Keratinocyte (primary cell): ENCODE measurements around the gene SSX2IP. TPM values are rescaled to one million over a fixed set of nuclear protein-coding genes. Genes with fewer than 3 reads are reported as not detected.

Source experiments
- DNase-seq: peaks from one replicate; pipeline ENCODE4 v3.0.0-alpha.2; 2011; ENCODE audit warnings: low read depth, missing footprints, low spot score
- FAIRE-seq: peaks from 2 replicates; lab custom pipeline; 2011; peaks lifted over from hg19 to GRCh38; lab: Jason Lieb, UNC
- H2AFZ ChIP-seq: 2 replicates; pipeline ENCODE4 v1.6.0; 2012; ENCODE audit warnings: low read length, control low read depth, inconsistent platforms; ENCODE audit not compliant: control insufficient read depth
- H3K27ac ChIP-seq: 2 replicates; pipeline ENCODE4 v1.5.1; 2011; ENCODE audit warnings: low read length; ENCODE audit not compliant: control insufficient read depth, insufficient read depth
- H3K27me3 ChIP-seq: 3 replicates; pipeline ENCODE4 v1.6.0; 2011; ENCODE audit warnings: low read length; ENCODE audit not compliant: control insufficient read depth, insufficient read depth; ENCODE audit errors: extremely low read depth
- H3K36me3 ChIP-seq, 2 experiments: 2 replicates in 1 of 2; 3 replicates in 1 of 2; pipeline ENCODE4 v1.5.1; 2011; ENCODE audit warnings: low read length in 2 of 2, mild to moderate bottlenecking in 1 of 2; ENCODE audit not compliant: control insufficient read depth in 2 of 2, insufficient read depth in 2 of 2; ENCODE audit errors: extremely low read depth in 1 of 2
- H3K4me1 ChIP-seq: 3 replicates; pipeline ENCODE4 v1.5.1; 2011; ENCODE audit warnings: low read length; ENCODE audit not compliant: control insufficient read depth, insufficient read depth; ENCODE audit errors: extremely low read depth
- H3K4me2 ChIP-seq: 3 replicates; pipeline ENCODE4 v1.6.0; 2011; ENCODE audit warnings: low read depth, low read length; ENCODE audit not compliant: control insufficient read depth, insufficient read depth; ENCODE audit errors: extremely low read depth
- H3K4me3 ChIP-seq, 3 experiments: fragments of 200-600 bp in 1 of 3; sonication (generic) in 1 of 3; 2 replicates in 2 of 3; 3 replicates in 1 of 3; pipeline ENCODE4 v1.5.1; 2011 to 2016; ENCODE audit warnings: low read length in 3 of 3, mild to moderate bottlenecking in 3 of 3, control low read depth in 2 of 3, inconsistent platforms in 1 of 3, low read depth in 1 of 3, mixed read lengths in 1 of 3, mixed run types in 1 of 3, moderate library complexity in 1 of 3; ENCODE audit not compliant: control insufficient read depth in 2 of 3, insufficient read depth in 2 of 3; ENCODE audit errors: extremely low read depth in 1 of 3
- H3K79me2 ChIP-seq: 2 replicates; pipeline ENCODE4 v1.6.0; 2012; ENCODE audit warnings: low read length; ENCODE audit not compliant: control insufficient read depth, insufficient read depth
- H3K9ac ChIP-seq: 3 replicates; pipeline ENCODE4 v1.6.0; 2011; ENCODE audit warnings: low read length; ENCODE audit not compliant: control insufficient read depth, insufficient read depth; ENCODE audit errors: extremely low read depth
- H3K9me1 ChIP-seq: 3 replicates; pipeline ENCODE4 v1.6.0; 2011; ENCODE audit warnings: low read length; ENCODE audit not compliant: control insufficient read depth, insufficient read depth; ENCODE audit errors: extremely low read depth
- H3K9me3 ChIP-seq: 2 replicates; pipeline ENCODE4 v1.5.1; 2012; ENCODE audit warnings: low read depth, low read length; ENCODE audit not compliant: control insufficient read depth
- H4K20me1 ChIP-seq: 3 replicates; pipeline ENCODE4 v1.6.0; 2011; ENCODE audit warnings: low read length; ENCODE audit not compliant: control insufficient read depth, insufficient read depth; ENCODE audit errors: extremely low read depth
- EZH2 ChIP-seq: IDR thresholded peaks from one replicate; pipeline ENCODE4 v1.6.1; 2012; ENCODE audit warnings: inconsistent platforms, mild to moderate bottlenecking, low read length, moderate library complexity
- dilution Hi-C: fragments of 300-500 bp; cut with MboI; formaldehyde crosslinking; loops from one replicate; pipeline ENCODE4 v1.7.0; 2020; ENCODE audit warnings: low sequenced_read_pairs; ENCODE audit not compliant: extremely low pct_ligation_motif_present
- polyA plus RNA-seq, 5 experiments: library from polyadenylated mRNA; depleted of rRNA in 3 of 5; stranded (reverse) in 3 of 5; stranded (forward) in 1 of 5; unstranded in 1 of 5; fragments of >200 nt; gene quantifications; 1 replicate in 1 of 5; 2 replicates in 3 of 5; 3 replicates in 1 of 5; pipeline versions ENCODE4 v1.2.1 to v1.2.3, GENCODE V29; 2011 to 2012; ENCODE audit warnings: missing spikeins in 2 of 5, low read depth in 1 of 5, low replicate concordance in 1 of 5
- TF ChIP-seq, protein P1 (sequence below), 3 experiments: IDR thresholded peaks in 1 of 3; conservative IDR thresholded peaks in 1 of 3; optimal IDR thresholded peaks in 1 of 3; 2 replicates in 2 of 3; 3 replicates in 1 of 3; pipeline versions ENCODE3 to v1.5.1; 2011; ENCODE audit warnings: low read length in 3 of 3, mild to moderate bottlenecking in 3 of 3, moderate library complexity in 2 of 3, control low read depth in 1 of 3, inconsistent platforms in 1 of 3; ENCODE audit not compliant: insufficient read depth in 2 of 3; ENCODE audit errors: extremely low read depth in 1 of 3

SSX2IP gene
- polyA plus RNA-seq, 1 donor (not counting 4 experiments of a cell fraction or from before 2014, with no cell fraction given): 13.0 TPM

- no peak overlapping the region for H3K9ac ChIP-seq
- DNase-seq (no peak), FAIRE-seq (no peak)
- TF ChIP-seq, protein P1, sequence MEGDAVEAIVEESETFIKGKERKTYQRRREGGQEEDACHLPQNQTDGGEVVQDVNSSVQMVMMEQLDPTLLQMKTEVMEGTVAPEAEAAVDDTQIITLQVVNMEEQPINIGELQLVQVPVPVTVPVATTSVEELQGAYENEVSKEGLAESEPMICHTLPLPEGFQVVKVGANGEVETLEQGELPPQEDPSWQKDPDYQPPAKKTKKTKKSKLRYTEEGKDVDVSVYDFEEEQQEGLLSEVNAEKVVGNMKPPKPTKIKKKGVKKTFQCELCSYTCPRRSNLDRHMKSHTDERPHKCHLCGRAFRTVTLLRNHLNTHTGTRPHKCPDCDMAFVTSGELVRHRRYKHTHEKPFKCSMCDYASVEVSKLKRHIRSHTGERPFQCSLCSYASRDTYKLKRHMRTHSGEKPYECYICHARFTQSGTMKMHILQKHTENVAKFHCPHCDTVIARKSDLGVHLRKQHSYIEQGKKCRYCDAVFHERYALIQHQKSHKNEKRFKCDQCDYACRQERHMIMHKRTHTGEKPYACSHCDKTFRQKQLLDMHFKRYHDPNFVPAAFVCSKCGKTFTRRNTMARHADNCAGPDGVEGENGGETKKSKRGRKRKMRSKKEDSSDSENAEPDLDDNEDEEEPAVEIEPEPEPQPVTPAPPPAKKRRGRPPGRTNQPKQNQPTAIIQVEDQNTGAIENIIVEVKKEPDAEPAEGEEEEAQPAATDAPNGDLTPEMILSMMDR (optimal IDR thresholded peaks at IDR 0.05 in 1 of 3, IDR thresholded peaks at IDR 0.05 in 1 of 3, conservative IDR thresholded peaks at IDR 0.05 in 1 of 3; ENCODE audit: extremely low read depth in 1 of 3, insufficient read depth in 2 of 3, low read length in 3 of 3): no peak
- no peak for TF ChIP-seq EZH2
- no peaks in the 10 kb centered on the region for H3K9me1 ChIP-seq
- H2AFZ ChIP-seq: no peak overlapping the region
- no peak overlapping the region for H3K27ac ChIP-seq
- dilution Hi-C loops: no loop called here
- no peak overlapping the region for H3K4me3 ChIP-seq
- H3K9me3 ChIP-seq: no peaks in the 10 kb centered on the region
- peaks cover 7% of the 10 kb centered on the region for H3K4me1 ChIP-seq
- no peaks in the 10 kb centered on the region for H3K79me2 ChIP-seq
- H4K20me1 ChIP-seq: no peaks in the 10 kb centered on the region
- H3K27me3 ChIP-seq: no peaks in the 10 kb centered on the region
- H3K36me3 ChIP-seq: no peaks in the 10 kb centered on the region
- no peak overlapping the region for H3K4me2 ChIP-seq
Observed at GRCh38 chr1:84720221-84720780, 30.0 kb upstream of the SSX2IP start.

DNA sequence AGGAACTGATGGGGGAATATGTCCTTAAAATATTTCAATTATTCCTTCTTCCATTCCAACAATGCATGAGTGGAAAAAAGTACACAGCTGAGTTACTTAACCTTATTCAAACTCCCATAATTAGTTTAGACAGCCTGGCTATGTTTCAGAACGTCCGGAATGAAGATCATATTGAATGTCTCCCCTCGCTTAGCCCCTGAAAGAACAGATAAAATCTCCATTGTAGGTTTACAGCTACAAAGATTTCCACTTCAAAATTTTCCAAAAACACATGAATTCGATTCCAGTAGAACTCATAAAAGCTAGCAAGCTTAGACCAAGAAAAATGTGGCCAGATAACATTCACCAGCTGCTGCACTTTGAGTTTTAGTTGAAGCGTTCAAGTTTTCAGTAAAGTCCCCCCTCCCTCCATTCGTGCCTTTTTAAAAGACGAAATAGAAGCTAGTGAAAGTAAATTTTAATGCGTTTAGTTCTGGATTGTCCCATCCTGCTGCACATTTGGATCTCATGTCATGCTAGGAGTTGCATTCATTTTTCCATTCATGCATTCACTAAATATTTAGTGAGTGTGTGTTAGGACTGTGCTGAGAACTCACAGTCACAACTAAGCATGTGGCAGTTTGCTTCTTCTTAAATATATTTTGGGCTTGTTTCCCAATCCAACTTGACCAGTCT, 29.4 kb upstream of the SSX2IP start:
- no peak overlapping the region for H3K4me2 ChIP-seq
- no peaks in the 10 kb centered on the region for H3K9me1 ChIP-seq
- DNase-seq: no peak
- dilution Hi-C loops: no loop called here
- TF ChIP-seq EZH2: no peak
- TF ChIP-seq, protein P1 (optimal IDR thresholded peaks at IDR 0.05 in 1 of 3, IDR thresholded peaks at IDR 0.05 in 1 of 3, conservative IDR thresholded peaks at IDR 0.05 in 1 of 3; ENCODE audit: extremely low read depth in 1 of 3, insufficient read depth in 2 of 3, low read length in 3 of 3): no peak
- H3K4me3 ChIP-seq: no peak overlapping the region
- H3K9me3 ChIP-seq: no peaks in the 10 kb centered on the region
- FAIRE-seq: no peak
- H3K27me3 ChIP-seq: no peaks in the 10 kb centered on the region
- H3K79me2 ChIP-seq: no peaks in the 10 kb centered on the region
- no peaks in the 10 kb centered on the region for H3K36me3 ChIP-seq
- no peak overlapping the region for H2AFZ ChIP-seq
- H3K9ac ChIP-seq: no peak overlapping the region
- H3K27ac ChIP-seq: no peak overlapping the region
- peaks cover 7% of the 10 kb centered on the region for H3K4me1 ChIP-seq
- no peaks in the 10 kb centered on the region for H4K20me1 ChIP-seq
